ENCODE data around the gene FNDC3B.

The FNDC3B gene

DNA sequence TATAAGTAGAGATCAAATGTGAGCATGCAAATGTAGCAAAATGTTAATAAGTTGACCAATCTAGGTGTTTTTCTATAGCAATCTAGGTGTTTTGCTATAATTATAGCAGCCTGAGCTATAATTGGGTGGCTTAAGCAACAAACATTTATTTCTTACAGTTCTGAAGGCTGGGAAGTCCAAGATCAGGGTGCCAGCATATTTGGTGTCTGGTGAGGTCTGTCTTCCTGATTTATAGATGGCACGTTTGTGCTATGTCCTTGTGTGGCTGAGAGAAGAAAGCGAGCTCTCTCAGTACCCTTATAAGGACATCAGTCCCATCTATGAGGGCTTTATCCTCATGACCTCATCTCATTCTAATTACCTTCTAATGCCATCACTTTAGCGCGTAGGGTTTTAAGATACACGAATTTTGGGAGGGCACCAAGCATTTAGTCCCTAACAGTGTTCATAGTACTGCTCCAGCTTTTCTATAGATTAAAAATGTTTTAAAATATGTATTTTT, 237.8 kb downstream of the FNDC3B start:
- in situ Hi-C loops (cut with MboI; ENCODE audit: low sequenced_read_pairs), result no loop called here

DNA sequence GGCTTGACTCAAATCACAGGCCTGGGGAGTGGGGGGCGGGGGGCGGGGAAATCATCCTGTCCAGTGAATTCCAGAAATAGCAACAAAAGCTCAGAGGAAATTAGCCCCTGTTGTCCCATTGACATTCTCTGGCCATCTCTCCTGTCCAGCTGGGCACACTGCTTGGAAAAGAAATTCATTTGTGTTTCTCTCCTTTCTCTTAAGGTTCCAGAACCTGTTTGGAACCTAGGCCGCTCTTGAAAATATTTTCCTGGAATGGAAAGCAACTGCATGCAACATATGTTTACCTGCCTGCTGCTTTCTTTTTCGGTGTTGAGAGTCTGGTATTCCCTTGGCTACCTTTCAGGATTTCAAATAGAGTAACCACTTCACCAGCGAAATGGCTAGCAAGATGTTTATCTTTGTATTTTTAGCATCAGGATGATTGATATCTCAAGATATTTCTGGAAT, 239.8 kb downstream of the FNDC3B start:
- in situ Hi-C loops (cut with MboI; ENCODE audit: low sequenced_read_pairs), result no loop called here

DNA sequence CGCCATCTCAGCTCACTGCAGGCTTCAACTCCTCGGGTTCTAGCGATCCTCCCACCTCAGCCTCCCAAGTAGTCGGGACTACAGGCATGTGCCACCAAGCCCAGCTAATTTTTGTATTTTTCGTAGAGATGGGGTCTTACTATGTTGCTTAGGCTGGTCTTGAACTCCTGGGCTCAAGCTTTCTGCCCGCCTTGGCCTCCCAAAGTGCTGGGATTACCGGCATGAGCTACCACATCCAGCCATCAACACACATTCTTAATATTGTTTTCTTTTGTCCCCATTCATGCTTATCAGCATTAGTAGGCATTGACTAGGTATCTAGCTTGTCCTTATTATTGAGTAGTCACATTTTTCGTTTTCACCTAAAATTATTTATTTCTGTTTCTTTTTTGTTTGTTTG, 240.6 kb downstream of the FNDC3B start:
- in situ Hi-C loops (cut with MboI; ENCODE audit: low sequenced_read_pairs), result no loop called here

DNA sequence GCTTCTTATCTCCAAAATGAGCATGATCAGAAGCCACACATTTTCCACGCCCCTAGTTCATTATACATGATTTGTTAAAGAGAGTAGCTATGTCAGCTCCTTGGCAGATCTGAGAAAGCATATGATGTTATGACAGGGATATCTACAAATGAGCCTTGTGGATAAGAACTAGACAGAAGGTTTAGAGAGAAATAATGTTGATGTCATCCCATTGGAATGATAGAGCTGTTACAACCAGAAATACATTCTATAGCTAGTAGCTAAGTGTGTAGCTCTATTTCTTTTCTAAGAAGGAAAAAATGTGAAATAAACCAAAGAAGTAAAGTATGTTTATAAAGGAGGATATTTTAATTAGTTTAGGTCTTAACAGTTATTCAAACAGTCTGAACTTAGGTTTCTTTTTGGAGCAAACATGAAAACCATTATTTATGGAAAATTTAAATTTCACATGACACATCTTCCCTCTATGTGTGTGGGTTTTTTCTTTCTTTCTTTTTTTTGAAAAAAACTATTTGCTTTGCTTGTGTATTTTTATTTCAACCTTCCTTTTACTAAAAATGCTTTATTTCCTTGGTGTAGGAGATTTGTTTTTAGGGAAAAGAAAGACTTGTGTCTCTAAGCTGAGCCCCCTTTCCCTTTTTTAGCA, 241.2 kb downstream of the FNDC3B start:
- in situ Hi-C loops (cut with MboI; ENCODE audit: low sequenced_read_pairs), result no loop called here

DNA sequence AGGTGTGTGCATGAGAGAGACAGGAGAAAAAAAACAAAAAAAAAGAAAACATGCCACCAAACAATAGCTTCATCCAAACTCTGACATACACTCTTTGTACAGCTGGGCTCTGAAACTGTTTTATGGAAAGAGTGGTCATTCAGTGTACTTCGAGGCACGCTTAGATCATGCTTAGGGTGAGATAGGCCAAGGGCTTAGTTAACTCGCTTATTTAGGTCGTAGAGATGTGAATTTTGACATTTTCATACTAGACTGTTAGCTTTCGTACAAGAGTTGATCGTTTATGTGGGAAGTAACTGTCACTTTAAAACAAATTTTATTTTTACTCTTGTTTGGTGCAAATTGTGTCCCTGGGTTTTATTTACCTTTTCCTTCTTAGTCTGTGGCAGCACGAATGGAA, 242.5 kb downstream of the FNDC3B start:
- in situ Hi-C loops (cut with MboI; ENCODE audit: low sequenced_read_pairs), result no loop called here

DNA sequence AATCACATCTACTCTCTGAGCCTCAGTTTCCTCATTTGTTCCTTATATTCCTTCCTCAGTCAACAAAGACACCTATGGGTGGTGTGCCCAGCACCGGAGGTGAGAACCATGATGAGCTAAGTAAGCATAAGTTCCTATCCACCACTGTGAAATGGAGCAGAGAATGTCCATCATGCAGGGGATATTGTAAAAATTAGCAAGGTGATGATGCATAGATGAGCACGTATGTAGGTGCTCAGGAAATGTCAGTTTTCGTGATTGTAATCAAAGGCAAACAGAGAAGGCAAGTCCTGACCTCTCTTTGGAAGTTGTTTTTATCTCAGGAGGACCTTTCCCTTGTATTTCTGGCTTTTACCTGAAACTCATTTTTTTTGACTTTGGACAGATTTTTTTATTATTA, 243.5 kb downstream of the FNDC3B start:
- in situ Hi-C loops (cut with MboI; ENCODE audit: low sequenced_read_pairs), result no loop called here

DNA sequence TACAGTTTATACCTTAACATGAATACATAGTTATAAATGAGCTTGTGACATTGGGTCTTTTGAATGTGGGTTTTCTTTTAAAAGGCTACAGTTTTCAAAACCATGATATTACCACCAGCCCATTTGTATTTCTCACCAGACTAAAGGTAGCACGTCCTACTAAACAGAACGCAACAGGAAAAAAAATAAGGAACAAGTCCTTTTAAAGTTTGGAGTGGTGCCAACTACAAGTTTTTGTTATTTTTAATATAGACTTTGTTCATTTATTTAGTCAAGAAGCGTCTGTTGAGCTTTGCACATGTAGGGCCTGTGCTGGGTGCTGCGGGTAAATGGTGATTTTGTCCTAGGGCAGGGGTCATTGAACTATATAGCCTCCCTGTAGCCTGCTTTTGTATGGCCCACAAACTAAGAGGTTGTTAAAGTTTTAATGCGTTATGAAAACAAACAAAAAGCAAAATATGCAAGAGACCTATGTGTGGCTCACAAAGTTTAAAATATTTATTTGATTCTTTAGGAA, 244.5 kb downstream of the FNDC3B start:
- in situ Hi-C loops (cut with MboI; ENCODE audit: low sequenced_read_pairs), result no loop called here

DNA sequence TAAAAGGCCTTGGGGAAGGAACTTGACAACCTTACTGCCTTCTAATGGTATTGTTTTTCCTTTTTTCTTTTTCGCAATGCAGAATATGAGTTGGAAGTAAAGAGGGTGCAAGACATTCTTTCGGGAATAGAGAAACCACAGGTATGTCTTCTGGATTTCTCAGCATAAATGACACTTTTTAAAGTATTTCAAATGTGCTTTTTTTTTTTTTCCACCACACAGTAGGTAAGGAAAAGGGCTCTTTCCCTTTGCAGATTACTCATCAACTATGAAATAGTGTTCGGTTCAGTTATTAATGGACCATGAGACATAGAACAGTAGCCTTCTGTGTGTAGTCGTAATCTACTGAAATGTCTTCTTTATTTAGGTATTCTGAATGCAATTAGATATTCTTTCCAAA, 246.5 kb downstream of the FNDC3B start:
- in situ Hi-C loops (cut with MboI; ENCODE audit: low sequenced_read_pairs), result no loop called here

DNA sequence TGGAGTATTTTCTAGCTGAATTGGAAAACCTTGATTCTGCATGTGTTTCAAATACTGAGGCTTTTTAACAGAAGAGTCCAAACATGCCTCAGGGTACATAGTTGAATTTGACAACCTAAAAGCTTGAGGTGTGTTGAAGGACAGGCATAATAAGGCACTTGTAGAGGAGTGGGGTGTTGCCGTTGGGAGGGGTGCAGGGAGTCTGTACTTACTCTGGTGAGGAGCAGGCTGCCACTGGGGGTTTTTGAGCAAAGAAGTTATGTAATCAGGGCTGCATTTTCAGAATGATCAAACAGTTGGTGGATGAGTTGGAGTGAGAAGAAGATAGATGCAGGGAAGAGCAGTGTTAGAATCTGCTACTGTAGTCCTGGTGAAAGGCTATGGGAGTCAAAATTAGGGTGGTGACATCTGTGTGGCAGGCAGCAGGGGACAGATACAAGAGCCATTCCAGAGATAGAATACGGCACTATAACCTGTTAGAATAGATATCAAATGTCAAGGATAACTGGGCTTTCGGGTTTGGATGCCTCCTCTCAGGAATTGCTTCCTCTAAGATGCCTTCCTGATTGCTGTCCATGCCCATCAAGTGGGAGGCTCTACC, 247.3 kb downstream of the FNDC3B start:
- in situ Hi-C loops (cut with MboI; ENCODE audit: low sequenced_read_pairs), result no loop called here

DNA sequence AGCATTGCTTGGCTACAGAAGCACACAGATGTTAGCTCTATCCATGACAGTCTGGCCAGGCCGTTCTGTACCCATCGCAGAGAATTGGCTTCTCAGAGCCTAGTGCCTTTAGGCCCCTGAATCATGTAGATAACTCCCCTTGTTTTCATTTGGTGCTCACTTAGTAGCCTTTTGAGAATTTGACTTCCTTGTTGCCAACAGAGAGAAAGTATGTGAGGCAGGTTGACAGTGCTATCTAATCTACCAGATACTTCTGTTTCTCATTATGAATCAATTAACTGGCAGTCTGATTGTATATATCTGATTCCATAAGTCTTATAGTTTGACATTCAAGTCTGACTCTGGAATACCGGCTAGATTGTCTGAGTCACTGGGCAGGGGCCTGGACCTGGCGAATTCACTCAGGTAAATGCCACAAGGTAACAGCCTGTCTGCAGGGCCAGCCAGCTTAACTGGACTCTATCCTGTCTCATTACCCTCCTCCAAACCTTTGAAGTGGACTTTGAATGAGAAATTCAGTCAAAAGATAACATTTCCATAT, 248.6 kb downstream of the FNDC3B start:
- in situ Hi-C loops (cut with MboI; ENCODE audit: low sequenced_read_pairs), result no loop called here

DNA sequence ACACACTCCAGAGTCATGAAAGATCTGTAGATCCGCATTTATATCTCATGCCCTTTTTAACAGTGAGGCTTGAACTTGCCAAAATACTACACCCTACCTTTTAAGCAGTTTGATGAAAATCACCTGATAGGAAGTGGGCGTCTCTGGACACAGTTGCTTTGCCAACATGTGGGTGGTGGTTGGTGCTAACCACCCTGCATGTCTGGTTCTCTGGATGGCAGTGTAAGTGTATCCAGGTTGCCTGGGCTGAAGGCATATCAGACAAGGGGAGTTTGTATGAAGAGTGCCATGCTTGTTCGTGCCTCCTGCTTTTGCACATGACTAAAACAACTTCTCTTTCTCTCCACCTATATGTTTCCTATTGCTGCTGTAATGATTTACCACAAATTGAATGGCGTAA, 249.3 kb downstream of the FNDC3B start:
- in situ Hi-C loops (cut with MboI; ENCODE audit: low sequenced_read_pairs), result no loop called here

DNA sequence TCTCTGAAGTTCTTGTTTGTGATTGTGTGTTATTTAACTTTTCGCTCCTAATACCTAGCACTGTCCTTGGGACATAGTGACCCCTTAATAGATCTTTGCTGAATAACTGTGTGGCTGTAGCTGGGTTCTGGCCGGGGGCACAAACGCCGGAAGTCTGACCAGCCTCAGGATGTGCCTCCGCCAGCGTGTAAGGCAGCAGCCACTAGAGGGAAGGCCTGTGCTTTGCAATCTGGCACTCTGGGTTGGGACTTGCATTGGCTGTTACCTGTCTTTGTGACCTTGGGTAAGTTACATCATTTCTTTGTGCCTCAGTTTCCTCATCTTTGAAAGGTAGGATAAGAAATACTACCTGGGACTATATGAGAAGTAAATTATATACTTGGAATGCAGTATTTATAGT, 250.2 kb downstream of the FNDC3B start:
- in situ Hi-C loops (cut with MboI; ENCODE audit: low sequenced_read_pairs), result no loop called here

DNA sequence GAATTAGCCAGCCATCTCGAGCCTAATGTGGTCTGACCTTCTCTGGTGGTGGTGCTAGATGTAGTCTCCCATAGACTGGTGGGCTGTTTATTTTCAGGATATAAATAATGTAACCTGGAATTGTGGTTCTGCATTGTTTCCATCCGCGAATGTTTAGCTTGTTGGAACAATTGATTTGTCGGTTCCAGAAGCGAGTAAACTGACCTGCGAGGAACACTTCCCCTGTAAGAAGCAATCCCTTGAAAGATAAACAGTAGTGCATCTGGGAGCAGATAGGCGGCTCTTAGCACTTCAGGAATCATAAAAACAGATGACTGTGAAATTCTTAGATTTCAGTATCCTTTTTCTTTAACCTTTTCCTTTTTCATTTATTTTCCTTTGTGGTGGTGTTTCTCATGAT, 251.1 kb downstream of the FNDC3B start:
- in situ Hi-C loops (cut with MboI; ENCODE audit: low sequenced_read_pairs), result no loop called here

DNA sequence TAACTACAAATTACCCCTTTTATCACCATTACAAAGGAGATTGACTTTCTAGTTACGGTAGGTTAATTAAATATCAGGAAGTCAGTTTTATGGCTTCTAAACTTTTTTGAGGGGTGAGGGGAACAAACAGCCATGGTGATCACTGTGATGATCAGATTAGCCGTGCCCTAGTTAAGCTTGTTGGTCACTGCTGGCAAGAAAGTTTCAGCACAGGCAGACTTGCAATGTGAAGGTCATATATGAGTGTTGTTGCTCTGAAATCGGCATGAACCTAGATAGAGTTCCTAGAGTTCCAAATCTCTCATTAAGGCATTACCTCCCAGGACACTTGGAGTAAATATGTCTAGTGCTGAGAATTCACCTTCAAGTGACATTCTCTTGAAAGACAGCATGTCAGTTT, 252.3 kb downstream of the FNDC3B start:
- in situ Hi-C loops (cut with MboI; ENCODE audit: low sequenced_read_pairs), result no loop called here

DNA sequence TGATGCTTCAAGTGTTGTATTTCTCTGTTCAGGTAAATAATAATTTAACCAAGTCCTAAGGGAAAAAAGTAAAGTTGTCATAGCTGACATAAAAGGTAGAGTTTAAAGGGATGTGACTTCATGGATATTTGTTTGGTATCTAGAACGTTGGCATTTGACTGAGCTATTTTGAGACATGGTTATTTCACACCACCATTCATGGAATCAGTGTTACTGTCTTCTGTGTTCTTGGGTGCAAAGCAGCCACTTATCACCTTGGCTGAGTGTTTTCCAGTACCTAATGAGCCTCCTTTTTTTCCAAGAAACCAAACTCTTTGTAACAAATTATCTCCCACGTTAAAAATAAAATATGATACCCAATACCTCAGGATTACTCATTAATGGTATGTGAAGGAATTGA, 253.0 kb downstream of the FNDC3B start:
- in situ Hi-C loops (cut with MboI; ENCODE audit: low sequenced_read_pairs), result no loop called here

DNA sequence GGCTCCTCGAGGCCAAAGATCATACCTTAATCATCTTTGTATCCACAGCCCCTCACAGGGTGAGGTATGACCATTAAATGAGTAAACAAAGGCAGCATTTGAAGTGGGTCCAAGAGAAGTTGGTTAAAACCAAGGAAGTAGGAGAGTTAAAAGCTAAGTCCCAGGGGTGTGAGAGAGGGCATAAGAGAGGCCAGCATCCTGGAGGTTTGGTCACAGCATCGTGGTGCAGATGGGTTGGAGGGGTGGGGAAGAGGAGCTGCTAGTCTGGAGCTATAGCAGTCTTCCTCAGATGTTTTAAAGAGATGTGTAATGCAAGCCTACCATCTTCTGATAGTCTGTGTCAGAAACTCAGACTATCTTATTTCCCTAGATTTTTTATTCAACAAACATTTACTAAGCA, 253.7 kb downstream of the FNDC3B start:
- in situ Hi-C loops (cut with MboI; ENCODE audit: low sequenced_read_pairs), result no loop called here

DNA sequence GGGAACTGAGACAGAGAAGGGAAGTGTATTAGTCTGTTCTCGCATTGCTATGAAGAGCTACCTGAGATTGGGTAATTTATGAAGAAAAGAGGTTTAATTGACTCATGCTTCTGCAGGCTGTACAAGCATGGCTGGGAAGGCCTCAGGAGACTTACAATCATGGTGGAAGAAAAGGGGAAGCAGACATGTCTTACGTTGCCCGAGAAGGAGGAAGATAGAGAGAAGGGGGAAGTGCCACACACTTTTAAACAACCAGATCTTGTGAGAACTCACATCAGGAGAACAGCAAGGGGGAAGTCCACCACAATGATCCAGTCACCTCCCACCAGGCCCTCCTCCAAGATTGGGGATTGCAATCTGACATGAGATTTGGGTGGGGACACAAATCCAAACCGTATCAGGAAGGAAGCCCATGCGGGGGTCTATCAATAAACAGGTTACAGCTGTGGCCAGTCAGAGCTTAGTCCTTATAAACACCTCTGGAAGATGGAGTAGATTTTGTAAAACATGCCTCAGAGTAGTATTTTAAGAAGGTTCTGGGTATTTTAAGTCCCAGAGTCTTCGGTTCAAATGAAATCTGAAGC, 254.9 kb downstream of the FNDC3B start:
- in situ Hi-C loops (cut with MboI; ENCODE audit: low sequenced_read_pairs), result no loop called here

DNA sequence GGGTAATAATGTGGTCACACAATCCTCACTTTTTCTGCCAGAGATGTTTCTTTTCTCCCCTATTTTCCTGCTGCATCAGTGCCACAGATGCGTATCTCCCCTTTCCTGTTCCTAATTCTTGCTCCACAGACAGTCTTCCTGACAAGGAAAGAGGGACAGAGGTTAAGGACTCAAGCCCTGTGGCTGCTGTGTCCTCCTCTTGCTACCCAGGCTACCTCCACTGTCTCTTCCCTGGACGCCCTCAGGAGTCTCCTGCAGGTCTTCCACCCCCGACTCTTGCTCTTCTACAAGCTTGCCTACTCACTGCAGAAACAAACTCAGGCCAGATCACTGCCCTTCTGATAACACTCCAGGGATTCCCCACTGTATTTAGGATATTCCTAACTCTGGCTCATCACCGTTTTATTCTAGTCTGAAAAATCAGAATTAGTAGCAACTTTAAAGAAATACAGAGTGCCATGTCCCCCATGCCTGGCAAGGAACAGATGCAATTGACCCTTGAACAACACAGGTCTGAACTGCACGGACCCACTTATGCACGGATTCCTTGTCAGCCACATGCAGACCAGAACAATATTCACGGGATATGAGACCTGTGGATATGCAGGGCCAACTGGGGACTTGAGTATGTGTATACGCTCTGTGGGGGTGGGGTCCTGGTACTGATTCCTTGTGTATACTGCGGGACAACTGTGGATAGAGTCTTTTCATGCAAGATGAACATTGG, 257.0 kb downstream of the FNDC3B start:
- in situ Hi-C loops (cut with MboI; ENCODE audit: low sequenced_read_pairs), result no loop called here

DNA sequence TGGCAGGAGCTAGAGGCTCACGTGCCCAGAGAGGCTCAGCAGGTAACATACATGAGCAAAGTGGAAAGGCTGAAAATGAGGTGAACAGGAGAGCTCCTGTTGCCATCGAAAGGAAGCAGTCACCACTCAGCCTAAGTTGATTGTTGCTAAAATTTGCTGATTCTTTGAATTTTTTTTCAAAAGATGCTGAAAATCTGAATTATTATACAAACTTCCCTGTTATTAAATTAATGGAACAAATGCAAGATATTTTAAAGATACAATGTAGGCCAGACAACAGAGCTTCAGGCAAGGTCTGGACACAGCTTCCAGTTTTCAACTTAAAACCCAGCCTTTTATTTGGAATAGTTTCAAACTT, 257.6 kb downstream of the FNDC3B start:
- in situ Hi-C loops (cut with MboI; ENCODE audit: low sequenced_read_pairs), result no loop called here

DNA sequence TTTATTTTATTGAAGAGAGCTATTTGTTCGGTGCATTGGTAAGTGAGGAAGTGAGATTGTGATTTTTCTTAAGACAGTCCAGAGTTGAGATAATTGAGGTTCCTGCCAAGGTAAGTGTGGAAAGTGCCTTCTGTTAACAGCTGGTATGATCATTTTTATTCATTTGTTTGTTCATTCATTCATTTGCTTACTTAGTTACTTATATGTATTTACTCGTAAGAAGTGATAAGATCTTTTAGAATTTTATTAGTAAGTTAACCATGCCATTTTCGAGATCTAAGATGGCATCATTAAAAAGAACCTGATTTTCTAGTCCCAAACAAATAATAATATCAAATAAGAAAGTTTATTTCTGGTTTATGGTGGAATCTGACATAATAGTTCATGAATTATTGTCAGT, 258.9 kb downstream of the FNDC3B start:
- in situ Hi-C loops (cut with MboI; ENCODE audit: low sequenced_read_pairs), result no loop called here

DNA sequence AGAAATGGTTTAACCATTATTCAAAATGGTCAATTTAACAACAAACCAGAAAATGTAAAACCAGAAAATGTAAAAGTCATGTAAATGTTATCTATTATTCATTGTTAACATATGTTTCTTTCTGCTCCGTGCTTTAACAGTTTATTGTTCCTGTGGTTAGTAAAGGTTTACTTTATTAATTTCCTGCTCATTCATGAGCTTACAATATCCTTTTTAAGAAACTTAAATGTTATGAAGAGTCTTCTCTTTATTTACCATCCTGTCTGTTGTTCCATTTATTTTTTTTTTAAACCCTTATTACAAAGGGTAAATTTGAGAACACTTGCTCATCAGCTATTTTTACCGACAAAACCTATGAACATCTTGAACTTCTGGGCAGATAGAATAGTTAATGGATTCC, 260.8 kb downstream of the FNDC3B start:
- in situ Hi-C loops (cut with MboI; ENCODE audit: low sequenced_read_pairs), result no loop called here
